SK-N-SH (cell line): ENCODE data around the gene CTRB1. TPM values are rescaled to one million over a fixed set of nuclear protein-coding genes. Genes with fewer than 3 reads are reported as not detected.

ENCODE experiments used
- CTCF ChIA-PET: fragments of 300-600, 350-600 bp; formaldehyde crosslinking; extraction: SDS; loops from one replicate; lab custom pipeline; 2021; lab: Yijun Ruan, JAX
- POLR2A ChIA-PET: fragments of 350-600 bp; sonication (Branson Sonifier 250); formaldehyde crosslinking; extraction: SDS; loops from one replicate; lab custom pipeline; 2020; ENCODE audit warnings: antibody characterized with exemption, inconsistent platforms; lab: Yijun Ruan, JAX
- DNase-seq: peaks from one replicate; pipeline ENCODE4 v3.0.0; 2012
- H2AFZ ChIP-seq: fragments of 200-600 bp; sonication (generic); 2 replicates; pipeline ENCODE4 v1.8.1; 2016; ENCODE audit warnings: antibody characterized with exemption, mild to moderate bottlenecking, low read depth
- H3F3A ChIP-seq: fragments of 200-600 bp; sonication (generic); replicated peaks from 2 replicates; pipeline ENCODE3; 2016; ENCODE audit warnings: antibody characterized with exemption, mild to moderate bottlenecking; ENCODE audit not compliant: insufficient read depth
- H3K27ac ChIP-seq, 2 experiments: fragments of 200-500 bp in 1 of 2; fragments of 200-600 bp in 1 of 2; sonication (Bioruptor generic) in 1 of 2; sonication (generic), shearing (Covaris generic) in 1 of 2; 2 replicates each; pipeline versions ENCODE4 v1.5.1 to v1.6.1; 2014 to 2016; ENCODE audit warnings: low read depth in 2 of 2, inconsistent platforms in 1 of 2, low read length in 1 of 2, mild to moderate bottlenecking in 1 of 2, mixed read lengths in 1 of 2
- H3K27me3 ChIP-seq: fragments of 200-600 bp; sonication (generic), shearing (Covaris generic); 2 replicates; pipeline ENCODE4 v1.6.1; 2016; ENCODE audit warnings: mixed run types; ENCODE audit not compliant: insufficient read depth
- H3K36me3 ChIP-seq, 2 experiments: fragments of 200-500 bp in 1 of 2; fragments of 200-600 bp in 1 of 2; sonication (Bioruptor generic) in 1 of 2; sonication (generic) in 1 of 2; replicated peaks in 1 of 2; 2 replicates each; pipeline versions ENCODE3 to v1.5.1; 2014 to 2016; ENCODE audit warnings: low read length in 1 of 2, mild to moderate bottlenecking in 1 of 2; ENCODE audit not compliant: insufficient read depth in 2 of 2, control insufficient read depth in 1 of 2
- H3K4me1 ChIP-seq, 2 experiments: fragments of 200-500 bp in 1 of 2; fragments of 200-600 bp in 1 of 2; sonication (Bioruptor generic) in 1 of 2; sonication (generic), shearing (Covaris generic) in 1 of 2; 2 replicates each; pipeline versions ENCODE4 v1.5.1 to v1.6.1; 2014 to 2016; ENCODE audit warnings: low read depth in 1 of 2, low read length in 1 of 2, mixed run types in 1 of 2; ENCODE audit not compliant: insufficient read depth in 2 of 2, control insufficient read depth in 1 of 2
- H3K4me2 ChIP-seq: fragments of 200-600 bp; sonication (generic), shearing (Covaris generic); 2 replicates; pipeline ENCODE4 v1.6.1; 2017; ENCODE audit warnings: mixed run types
- H3K4me3 ChIP-seq, 2 experiments: fragments of 200-500 bp in 1 of 2; fragments of 200-600 bp in 1 of 2; sonication (Bioruptor generic) in 1 of 2; sonication (generic), shearing (Covaris generic) in 1 of 2; 2 replicates each; pipeline versions ENCODE4 v1.5.1 to v1.8.1; 2014 to 2016; ENCODE audit warnings: low read depth in 2 of 2, inconsistent platforms in 1 of 2, low read length in 1 of 2, mild to moderate bottlenecking in 1 of 2, mixed read lengths in 1 of 2, moderate library complexity in 1 of 2
- H3K79me2 ChIP-seq: fragments of 200-600 bp; sonication (generic); 2 replicates; pipeline ENCODE4 v1.8.1; 2017; ENCODE audit warnings: mild to moderate bottlenecking; ENCODE audit not compliant: insufficient read depth
- H3K9ac ChIP-seq: fragments of 200-600 bp; sonication (generic); 2 replicates; pipeline ENCODE4 v1.6.1; 2017; ENCODE audit warnings: mixed run types
- H3K9me2 ChIP-seq: fragments of 200-600 bp; sonication (generic); 2 replicates; pipeline ENCODE4 v1.6.1; 2017; ENCODE audit warnings: mixed run types
- H3K9me3 ChIP-seq: fragments of 200-600 bp; sonication (generic); 2 replicates; pipeline ENCODE4 v1.6.1; 2017; ENCODE audit warnings: mixed run types, mild to moderate bottlenecking, moderate library complexity
- H4K20me1 ChIP-seq: fragments of 200-600 bp; sonication (generic); 2 replicates; pipeline ENCODE4 v1.6.1; 2017; ENCODE audit warnings: mild to moderate bottlenecking, mixed run types; ENCODE audit not compliant: insufficient read depth
- ELF1 ChIP-seq: IDR thresholded peaks from 2 replicates; pipeline ENCODE4 v1.4.0; 2012
- EP300 ChIP-seq, 2 experiments: IDR thresholded peaks; 2 replicates each; pipeline versions ENCODE4 v1.4.0 to v1.6.1; 2012; ENCODE audit warnings: borderline replicate concordance in 1 of 2, low read depth in 1 of 2, low read length in 1 of 2
- EZH2phosphoT487 ChIP-seq: fragments of 200-600 bp; sonication (generic); IDR thresholded peaks from 2 replicates; pipeline ENCODE4 v1.6.1; 2017; ENCODE audit warnings: low read depth, mixed run types, mild to moderate bottlenecking, antibody characterized with exemption, moderate library complexity, borderline replicate concordance
- FOSL2 ChIP-seq: IDR thresholded peaks from 2 replicates; pipeline ENCODE4 v1.4.0; 2012; ENCODE audit warnings: low read depth, mild to moderate bottlenecking, moderate library complexity, borderline replicate concordance
- FOXJ3 ChIP-seq: sonication (generic); formaldehyde crosslinking; IDR thresholded peaks from 2 replicates; pipeline ENCODE4 v1.5.1; 2020; ENCODE audit warnings: mild to moderate bottlenecking, missing genetic modification reagents
- FOXM1 ChIP-seq: IDR thresholded peaks from 2 replicates; pipeline ENCODE4 v1.4.0; 2012; ENCODE audit warnings: low read depth, mild to moderate bottlenecking
- MEF2A ChIP-seq: IDR thresholded peaks from 2 replicates; pipeline ENCODE4 v1.4.0; 2012; ENCODE audit warnings: low read depth, borderline replicate concordance
- POLR2AphosphoS5 ChIP-seq: IDR thresholded peaks from 2 replicates; pipeline ENCODE4 v1.6.1; 2012; ENCODE audit warnings: low read depth, low read length
- RXRA ChIP-seq: IDR thresholded peaks from 2 replicates; pipeline ENCODE4 v1.4.0; 2012; ENCODE audit warnings: low read depth, mild to moderate bottlenecking, borderline replicate concordance
- SIN3A ChIP-seq: IDR thresholded peaks from 2 replicates; pipeline ENCODE4 v1.6.1; 2012; ENCODE audit warnings: low read depth, mild to moderate bottlenecking, low read length, moderate library complexity, borderline replicate concordance
- TAF1 ChIP-seq: IDR thresholded peaks from 2 replicates; pipeline ENCODE4 v1.6.1; 2012; ENCODE audit warnings: low read depth, mild to moderate bottlenecking, low read length, moderate library complexity, borderline replicate concordance
- YY1 ChIP-seq: IDR thresholded peaks from 2 replicates; pipeline ENCODE4 v1.4.0; 2012; ENCODE audit warnings: low read depth, mild to moderate bottlenecking
- WGBS: methylation state at CpG from one replicate; pipeline ENCODE4 v1.1.6; 2017; ENCODE audit warnings: low lambda C conversion rate; 5-methylcytosine and 5-hydroxymethylcytosine counted together
- polyA plus RNA-seq, 3 experiments: library from polyadenylated mRNA; depleted of rRNA; stranded (reverse); fragments of >200 nt; gene quantifications; 2 replicates each; pipeline ENCODE4 v1.2.3, GENCODE V29; 2012
- TF ChIP-seq, protein P1 (sequence below): IDR thresholded peaks from 2 replicates; pipeline ENCODE4 v1.4.0; 2012; ENCODE audit warnings: low read depth, borderline replicate concordance
- TF ChIP-seq, protein P2 (sequence below): fragments of 150-350 bp; IDR thresholded peaks from 2 replicates; pipeline ENCODE4 v1.6.1; 2016; ENCODE audit warnings: mild to moderate bottlenecking, low read depth, low read length
- TF ChIP-seq, protein P3 (sequence below): fragments of 200-600 bp; sonication (generic); IDR thresholded peaks from 2 replicates; pipeline ENCODE4 v1.6.1; 2017; ENCODE audit warnings: antibody characterized with exemption, mild to moderate bottlenecking, moderate library complexity
- TF ChIP-seq, protein P4 (sequence below): IDR thresholded peaks from 2 replicates; pipeline ENCODE4 v1.4.0; 2012; ENCODE audit warnings: low read depth

Gene CTRB1
- polyA plus RNA-seq, 1 of the 3 experiments (the other 2 are of a cell fraction) = not detected

DNA sequence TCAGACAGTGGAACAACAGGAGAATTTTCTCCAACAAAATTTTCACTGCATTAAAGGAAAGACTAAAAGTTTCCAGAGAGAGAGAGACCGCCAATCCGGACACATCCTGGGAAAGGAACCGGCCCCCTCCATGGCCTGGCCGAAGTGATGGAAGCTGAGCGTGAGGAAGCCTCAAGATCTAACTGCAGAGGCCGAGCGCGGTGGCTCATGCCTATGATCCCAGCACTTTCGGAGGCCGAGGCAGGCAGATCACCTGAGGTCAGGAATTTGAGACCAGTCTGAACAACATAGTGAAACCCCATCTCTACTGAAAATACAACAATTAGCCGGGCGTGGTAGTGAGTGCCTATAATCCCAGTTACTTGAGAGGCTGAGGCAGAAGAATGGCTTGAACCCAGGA is 15.7 kb upstream of the CTRB1 start (continued):
- TF ChIP-seq, protein P1, sequence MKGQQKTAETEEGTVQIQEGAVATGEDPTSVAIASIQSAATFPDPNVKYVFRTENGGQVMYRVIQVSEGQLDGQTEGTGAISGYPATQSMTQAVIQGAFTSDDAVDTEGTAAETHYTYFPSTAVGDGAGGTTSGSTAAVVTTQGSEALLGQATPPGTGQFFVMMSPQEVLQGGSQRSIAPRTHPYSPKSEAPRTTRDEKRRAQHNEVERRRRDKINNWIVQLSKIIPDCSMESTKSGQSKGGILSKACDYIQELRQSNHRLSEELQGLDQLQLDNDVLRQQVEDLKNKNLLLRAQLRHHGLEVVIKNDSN = no peak
- no peak for TF ChIP-seq RXRA
- TF ChIP-seq, all 33 proteins: peak for 0

DNA sequence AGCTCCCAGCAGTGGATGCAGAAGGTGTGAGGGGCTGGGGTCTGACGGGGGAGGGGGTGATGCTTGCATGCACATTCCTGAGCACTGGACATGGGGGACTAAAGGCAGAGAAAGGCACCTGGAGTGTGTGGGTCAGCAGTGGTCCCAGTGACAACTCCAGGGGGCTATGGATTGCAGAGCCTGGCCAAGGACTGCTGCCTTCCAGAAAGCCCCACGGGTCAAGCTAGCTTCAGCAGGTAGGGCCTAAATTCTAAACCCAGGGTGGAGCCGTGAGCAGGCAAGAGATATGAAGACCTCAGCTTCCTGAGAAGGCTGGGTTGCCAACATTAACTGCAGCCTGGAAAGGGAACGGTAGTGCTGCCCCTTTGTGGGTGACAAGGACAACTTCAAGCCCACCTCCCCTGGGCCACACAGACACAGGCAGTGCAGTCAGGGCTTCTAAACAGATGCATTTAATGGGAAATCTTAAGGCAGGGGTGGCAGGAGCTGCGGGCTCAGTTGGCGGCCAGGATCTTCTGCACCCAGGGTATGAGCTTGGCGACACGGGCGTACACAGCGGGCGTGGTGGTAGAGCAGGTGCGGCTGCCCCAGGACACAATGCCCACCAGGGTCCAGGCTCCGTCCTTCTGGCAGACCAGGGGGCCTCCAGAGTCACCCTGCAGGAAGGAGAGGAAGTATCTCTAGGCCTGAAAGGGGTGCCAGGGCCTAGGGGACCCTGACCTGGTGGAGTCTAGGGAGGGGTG is 14.9 kb upstream of the CTRB1 start:
- Histone ChIP-seq H3K4me3 (no peak overlapping the region), H3K79me2 (no peaks in the 10 kb centered on the region), H3K27me3 (no peaks in the 10 kb centered on the region), H3K4me2 (no peak overlapping the region), H3K36me3 (no peaks in the 10 kb centered on the region), H3K9ac (no peak overlapping the region), H3K9me2 (no peaks in the 10 kb centered on the region), H3F3A (no peaks in the 10 kb centered on the region), H3K27ac (no peak overlapping the region), H3K4me1 (no peaks in the 10 kb centered on the region), H2AFZ (no peak overlapping the region), H4K20me1 (no peaks in the 10 kb centered on the region), H3K9me3 (no peaks in the 10 kb centered on the region)
- ChIA-PET POLR2A (no interaction called here), CTCF (interaction anchor here (1.1 to 1.8 kb wide), 3 partner anchors 30 to 198 kb away, joined by 3 to 8 read pairs (median 3); no protein-coding TSS in a partner anchor)
- 88% methylated on average over 6 of the region's 13 CpGs for WGBS
- no peak for DNase-seq
- TF ChIP-seq FOSL2 (no peak), MEF2A (no peak), FOXM1 (no peak)

DNA sequence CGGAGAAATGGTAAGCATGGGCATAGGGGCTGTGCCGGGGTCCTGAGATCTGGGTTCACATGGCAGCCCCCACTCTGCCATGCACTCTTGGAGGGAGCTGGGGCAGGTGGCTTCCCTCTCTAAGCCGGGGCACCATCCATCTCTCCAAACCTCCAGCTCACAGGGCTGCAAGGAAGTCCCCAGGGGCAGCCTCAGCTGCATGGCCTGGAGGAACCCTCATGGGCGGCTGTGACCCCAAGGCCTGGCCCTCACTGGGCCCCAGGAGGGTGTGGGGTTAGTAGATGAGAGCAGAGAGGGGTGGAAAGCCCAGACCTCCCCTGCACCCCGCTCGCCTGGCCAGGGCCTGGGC is 14.4 kb upstream of the CTRB1 start:
- H3K4me3 ChIP-seq = no peak overlapping the region
- WGBS = 92% methylated on average over 2 of the region's 6 CpGs
- CTCF ChIA-PET = interaction anchor here (1.1 to 1.8 kb wide), 3 partner anchors 30 to 198 kb away, joined by 3 to 8 read pairs (median 3); no protein-coding TSS in a partner anchor
- DNase-seq = no peak
- no peaks in the 10 kb centered on the region for H4K20me1 ChIP-seq
- no peaks in the 10 kb centered on the region for H3F3A ChIP-seq
- no peaks in the 10 kb centered on the region for H3K4me1 ChIP-seq
- no peak overlapping the region for H3K27ac ChIP-seq
- H3K9me2 ChIP-seq = no peaks in the 10 kb centered on the region
- no peaks in the 10 kb centered on the region for H3K27me3 ChIP-seq
- H3K9ac ChIP-seq = no peak overlapping the region
- H2AFZ ChIP-seq = no peak overlapping the region
- no peak overlapping the region for H3K4me2 ChIP-seq
- H3K9me3 ChIP-seq = no peaks in the 10 kb centered on the region
- TF ChIP-seq EZH2phosphoT487 (no peak), FOXM1 (no peak), EP300 (IDR thresholded peaks at IDR 0.05; ENCODE audit: borderline replicate concordance in 1 of 2, low read depth in 1 of 2, low read length in 1 of 2) (no peak), SIN3A (no peak), YY1 (no peak), TAF1 (no peak), POLR2AphosphoS5 (no peak), ELF1 (no peak), FOXJ3 (CRISPR knock-in tag) (no peak)
- TF ChIP-seq, protein P1 = no peak
- TF ChIP-seq, protein P2, sequence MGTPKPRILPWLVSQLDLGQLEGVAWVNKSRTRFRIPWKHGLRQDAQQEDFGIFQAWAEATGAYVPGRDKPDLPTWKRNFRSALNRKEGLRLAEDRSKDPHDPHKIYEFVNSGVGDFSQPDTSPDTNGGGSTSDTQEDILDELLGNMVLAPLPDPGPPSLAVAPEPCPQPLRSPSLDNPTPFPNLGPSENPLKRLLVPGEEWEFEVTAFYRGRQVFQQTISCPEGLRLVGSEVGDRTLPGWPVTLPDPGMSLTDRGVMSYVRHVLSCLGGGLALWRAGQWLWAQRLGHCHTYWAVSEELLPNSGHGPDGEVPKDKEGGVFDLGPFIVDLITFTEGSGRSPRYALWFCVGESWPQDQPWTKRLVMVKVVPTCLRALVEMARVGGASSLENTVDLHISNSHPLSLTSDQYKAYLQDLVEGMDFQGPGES = no peak
- TF ChIP-seq, protein P3, sequence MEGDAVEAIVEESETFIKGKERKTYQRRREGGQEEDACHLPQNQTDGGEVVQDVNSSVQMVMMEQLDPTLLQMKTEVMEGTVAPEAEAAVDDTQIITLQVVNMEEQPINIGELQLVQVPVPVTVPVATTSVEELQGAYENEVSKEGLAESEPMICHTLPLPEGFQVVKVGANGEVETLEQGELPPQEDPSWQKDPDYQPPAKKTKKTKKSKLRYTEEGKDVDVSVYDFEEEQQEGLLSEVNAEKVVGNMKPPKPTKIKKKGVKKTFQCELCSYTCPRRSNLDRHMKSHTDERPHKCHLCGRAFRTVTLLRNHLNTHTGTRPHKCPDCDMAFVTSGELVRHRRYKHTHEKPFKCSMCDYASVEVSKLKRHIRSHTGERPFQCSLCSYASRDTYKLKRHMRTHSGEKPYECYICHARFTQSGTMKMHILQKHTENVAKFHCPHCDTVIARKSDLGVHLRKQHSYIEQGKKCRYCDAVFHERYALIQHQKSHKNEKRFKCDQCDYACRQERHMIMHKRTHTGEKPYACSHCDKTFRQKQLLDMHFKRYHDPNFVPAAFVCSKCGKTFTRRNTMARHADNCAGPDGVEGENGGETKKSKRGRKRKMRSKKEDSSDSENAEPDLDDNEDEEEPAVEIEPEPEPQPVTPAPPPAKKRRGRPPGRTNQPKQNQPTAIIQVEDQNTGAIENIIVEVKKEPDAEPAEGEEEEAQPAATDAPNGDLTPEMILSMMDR = no peak
- TF ChIP-seq, protein P4, sequence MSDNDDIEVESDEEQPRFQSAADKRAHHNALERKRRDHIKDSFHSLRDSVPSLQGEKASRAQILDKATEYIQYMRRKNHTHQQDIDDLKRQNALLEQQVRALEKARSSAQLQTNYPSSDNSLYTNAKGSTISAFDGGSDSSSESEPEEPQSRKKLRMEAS = no peak
- TF ChIP-seq, all 33 proteins: peak for 0
- Histone ChIP-seq H3K36me3 (no peaks in the 10 kb centered on the region), H3K79me2 (no peaks in the 10 kb centered on the region)
- POLR2A ChIA-PET = no interaction called here
